Measurements from ENCODE around the gene PARD3. TPM values are rescaled to one million over a fixed set of nuclear protein-coding genes. Genes with fewer than 3 reads are reported as not detected.

PARD3 gene
- total RNA-seq, 1 donor from 2014 or later, result 97.8 TPM

DNA sequence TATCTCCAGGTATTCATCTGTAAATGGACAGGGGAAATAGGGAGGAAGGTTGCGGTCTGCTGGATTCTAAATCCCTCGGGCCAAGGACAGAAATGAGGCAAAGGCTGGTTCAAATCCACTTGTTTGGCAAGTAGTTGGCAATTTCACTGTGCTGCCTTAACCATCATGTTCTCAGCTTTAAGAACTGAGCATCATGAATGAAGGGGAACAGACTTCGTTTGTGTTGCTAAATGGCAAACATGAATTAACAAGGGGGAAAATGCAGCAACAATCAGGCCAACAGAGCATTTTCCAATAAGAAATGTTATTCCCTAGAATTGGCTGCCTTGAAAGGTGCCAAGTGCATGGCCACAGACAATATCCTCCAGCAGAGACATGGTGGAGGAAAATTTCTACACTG is 36.9 kb downstream of the PARD3 start:
- DNase-seq (ENCODE audit: low read depth), result no peak
- no peak overlapping the region for H3K4me3 ChIP-seq (ENCODE audit: low read depth, low read length)
- TF ChIP-seq, protein P1, sequence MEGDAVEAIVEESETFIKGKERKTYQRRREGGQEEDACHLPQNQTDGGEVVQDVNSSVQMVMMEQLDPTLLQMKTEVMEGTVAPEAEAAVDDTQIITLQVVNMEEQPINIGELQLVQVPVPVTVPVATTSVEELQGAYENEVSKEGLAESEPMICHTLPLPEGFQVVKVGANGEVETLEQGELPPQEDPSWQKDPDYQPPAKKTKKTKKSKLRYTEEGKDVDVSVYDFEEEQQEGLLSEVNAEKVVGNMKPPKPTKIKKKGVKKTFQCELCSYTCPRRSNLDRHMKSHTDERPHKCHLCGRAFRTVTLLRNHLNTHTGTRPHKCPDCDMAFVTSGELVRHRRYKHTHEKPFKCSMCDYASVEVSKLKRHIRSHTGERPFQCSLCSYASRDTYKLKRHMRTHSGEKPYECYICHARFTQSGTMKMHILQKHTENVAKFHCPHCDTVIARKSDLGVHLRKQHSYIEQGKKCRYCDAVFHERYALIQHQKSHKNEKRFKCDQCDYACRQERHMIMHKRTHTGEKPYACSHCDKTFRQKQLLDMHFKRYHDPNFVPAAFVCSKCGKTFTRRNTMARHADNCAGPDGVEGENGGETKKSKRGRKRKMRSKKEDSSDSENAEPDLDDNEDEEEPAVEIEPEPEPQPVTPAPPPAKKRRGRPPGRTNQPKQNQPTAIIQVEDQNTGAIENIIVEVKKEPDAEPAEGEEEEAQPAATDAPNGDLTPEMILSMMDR (conservative IDR thresholded peaks at IDR 0.05; ENCODE audit: low read depth, low read length), result no peak

DNA sequence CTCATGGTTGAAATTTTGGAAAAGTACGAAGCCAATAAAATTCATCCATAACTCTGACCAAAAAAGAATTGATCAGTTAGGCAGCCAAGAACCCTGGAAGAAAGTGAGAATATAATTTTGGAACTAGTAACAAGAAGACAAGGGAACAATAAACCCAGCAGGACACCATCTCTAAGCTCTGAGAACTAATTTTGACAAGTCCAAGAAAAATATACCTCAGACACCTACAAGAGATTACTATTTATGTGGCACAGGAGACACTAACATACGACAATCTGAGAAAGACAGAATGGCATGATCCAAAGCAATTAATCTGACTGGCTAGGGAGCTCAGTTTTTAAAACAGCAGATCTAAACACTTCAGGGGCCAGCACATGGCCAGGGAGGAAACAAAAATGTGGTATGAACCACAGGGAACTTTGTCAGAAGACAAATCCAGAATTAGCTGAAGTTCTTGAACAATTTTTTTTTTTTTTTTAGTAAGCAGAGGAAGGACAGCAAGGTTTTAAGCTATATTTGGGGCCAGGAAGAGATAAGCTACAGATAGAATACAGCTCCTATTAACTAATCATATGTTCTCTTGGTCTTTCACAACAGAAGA is 38.9 kb downstream of the PARD3 start:
- DNase-seq (ENCODE audit: low read depth), result no peak
- TF ChIP-seq, protein P1 (conservative IDR thresholded peaks at IDR 0.05; ENCODE audit: low read depth, low read length), result no peak
- no peak overlapping the region for H3K4me3 ChIP-seq (ENCODE audit: low read depth, low read length)

DNA sequence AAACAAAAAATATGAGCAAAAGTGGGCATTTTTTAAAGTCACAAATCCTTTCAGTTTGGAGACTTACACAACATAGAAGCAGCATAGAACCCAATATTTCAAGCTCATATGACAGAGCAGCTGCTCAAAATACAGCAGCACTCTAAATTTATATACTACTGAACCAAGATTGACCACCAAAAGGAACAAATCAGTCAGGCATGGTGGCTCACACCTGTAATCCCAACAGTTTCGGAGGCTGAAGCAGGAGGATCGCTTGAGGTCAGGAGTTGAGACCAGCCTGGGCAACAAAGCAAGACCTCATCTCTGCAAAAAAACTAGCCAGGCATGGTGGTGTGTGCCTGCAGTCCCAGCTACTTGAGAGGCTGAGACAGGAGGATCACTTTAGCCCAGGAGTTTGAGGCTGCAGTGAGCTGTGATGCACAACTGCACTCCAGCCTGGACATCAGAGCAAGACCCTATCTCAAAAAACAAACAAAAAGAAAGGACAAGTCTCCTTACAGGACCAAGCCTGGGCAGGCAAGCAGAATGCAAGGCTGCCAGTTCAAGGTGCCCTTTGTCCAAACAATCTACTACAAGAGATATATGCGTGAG is 40.0 kb downstream of the PARD3 start:
- no peak overlapping the region for H3K4me3 ChIP-seq (ENCODE audit: low read depth, low read length)
- no peak for DNase-seq (ENCODE audit: low read depth)
- TF ChIP-seq, protein P1 (conservative IDR thresholded peaks at IDR 0.05; ENCODE audit: low read depth, low read length), result no peak

DNA sequence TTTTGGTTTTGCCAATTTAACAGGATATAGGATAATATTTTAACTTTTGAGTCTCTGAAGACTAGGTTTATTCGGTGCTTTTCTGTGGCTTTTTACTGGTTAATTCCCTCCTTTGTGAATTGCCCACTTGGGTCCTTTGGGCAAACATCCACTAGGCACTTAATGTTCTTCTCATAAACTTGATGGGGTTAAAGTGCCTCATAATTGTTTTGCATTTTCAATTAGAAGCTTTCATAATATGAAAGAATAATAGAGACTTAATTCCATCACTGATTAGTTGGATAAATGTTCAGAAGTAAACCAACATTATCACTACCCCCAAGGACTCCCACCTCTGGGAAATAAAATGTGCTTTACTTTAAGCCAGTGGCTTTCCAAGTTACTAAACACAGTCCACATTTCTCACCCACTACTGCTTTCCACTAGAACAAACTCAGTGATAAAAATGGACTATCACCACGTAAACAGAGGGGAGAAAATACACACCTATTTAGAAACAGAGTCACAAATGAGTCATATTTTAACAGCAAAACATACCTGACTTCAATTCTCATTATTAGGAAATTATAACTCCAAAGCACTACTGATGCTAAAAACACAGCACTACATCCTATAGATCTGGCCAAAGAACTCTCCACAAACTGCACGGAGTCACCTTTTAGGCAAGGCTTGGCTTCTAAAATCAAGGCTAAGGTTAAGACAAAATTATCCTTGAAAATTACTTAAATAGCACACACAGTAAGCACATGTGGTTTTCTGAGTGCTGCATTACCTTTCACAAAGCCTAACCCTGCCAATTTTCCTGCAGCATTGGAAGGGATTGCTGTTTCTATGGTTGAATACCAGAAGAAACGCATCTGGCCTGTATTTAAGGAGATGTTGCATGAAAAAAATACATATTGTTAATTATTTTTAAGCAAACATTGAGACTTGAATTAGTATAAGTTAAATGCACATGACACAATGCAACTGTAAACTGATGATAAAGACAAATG is 41.2 kb downstream of the PARD3 start:
- no peak for DNase-seq (ENCODE audit: low read depth)
- H3K4me3 ChIP-seq (ENCODE audit: low read depth, low read length), result no peak overlapping the region
- TF ChIP-seq, protein P1 (conservative IDR thresholded peaks at IDR 0.05; ENCODE audit: low read depth, low read length), result no peak

DNA sequence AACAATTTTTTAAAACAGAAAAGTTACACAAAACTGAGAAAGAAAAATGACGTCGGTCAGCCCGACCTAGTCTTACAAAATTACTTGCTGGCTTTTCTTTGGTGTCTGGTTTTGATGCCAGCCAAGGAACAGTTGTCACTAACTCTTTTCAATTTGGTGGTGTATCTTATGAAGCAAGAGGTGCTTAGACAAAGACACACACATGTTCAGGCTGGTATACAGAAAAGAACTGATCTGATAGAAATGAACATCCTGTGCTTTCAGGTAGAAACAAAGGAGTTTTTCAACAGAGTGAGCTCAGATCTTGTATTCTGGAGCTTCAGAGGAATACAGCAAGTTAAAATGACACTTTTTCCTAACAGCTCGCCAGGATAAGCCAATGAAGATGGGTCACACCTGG is 43.6 kb downstream of the PARD3 start:
- DNase-seq (ENCODE audit: low read depth), result no peak
- TF ChIP-seq, protein P1 (conservative IDR thresholded peaks at IDR 0.05; ENCODE audit: low read depth, low read length), result no peak
- no peak overlapping the region for H3K4me3 ChIP-seq (ENCODE audit: low read depth, low read length)

DNA sequence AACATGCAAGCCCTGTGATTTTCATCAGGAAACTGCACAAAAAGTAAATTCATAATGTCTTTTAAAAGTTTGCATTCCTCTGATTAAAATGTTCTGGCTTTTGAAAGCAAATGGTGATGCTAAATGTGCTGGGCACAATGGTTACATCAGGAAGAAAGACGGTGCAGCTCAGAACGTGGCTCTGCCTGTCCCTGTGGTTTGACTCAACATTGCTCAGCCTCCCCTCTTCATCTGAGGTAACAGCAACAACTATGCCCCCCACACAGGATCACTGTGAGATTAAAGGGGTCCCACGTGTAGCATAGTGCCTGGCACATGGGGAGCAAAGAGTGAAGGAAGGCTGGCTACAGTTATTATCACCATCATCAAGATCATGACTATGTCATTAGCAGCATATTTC is 44.0 kb downstream of the PARD3 start:
- H3K4me3 ChIP-seq (ENCODE audit: low read depth, low read length), result no peak overlapping the region
- TF ChIP-seq, protein P1 (conservative IDR thresholded peaks at IDR 0.05; ENCODE audit: low read depth, low read length), result no peak
- no peak for DNase-seq (ENCODE audit: low read depth)
